CD14-positive monocyte (primary cell): Measurements from ENCODE around the gene CAMK1D. TPM values are rescaled to one million over a fixed set of nuclear protein-coding genes. Genes with fewer than 3 reads are reported as not detected.
A peak's percentile ranks its signal among the peaks of the same experiment; 100 is the strongest.

ENCODE experiments used
- DNase-seq, 3 donors: peaks; one replicate each; pipeline ENCODE4 v3.0.0-alpha.2; 2011 to 2022
- H2AFZ ChIP-seq: 2 replicates; pipeline ENCODE4 v1.6.0; 2012; ENCODE audit warnings: mild to moderate bottlenecking, low read depth, low read length, inconsistent platforms; ENCODE audit not compliant: insufficient read depth, poor library complexity, severe bottlenecking
- H3K27ac ChIP-seq, 2 donors: 1 replicate in 1 of 2; 2 replicates in 1 of 2; pipeline ENCODE4 v1.5.1; 2012 to 2013; ENCODE audit warnings: low read length in 2 of 2, control low read depth in 1 of 2, inconsistent platforms in 1 of 2, low read depth in 1 of 2, mild to moderate bottlenecking in 1 of 2
- H3K27me3 ChIP-seq, 2 donors: one replicate each; pipeline versions ENCODE4 v1.6.0 to v1.6.1; 2011 to 2013; ENCODE audit warnings: low read length in 2 of 2; ENCODE audit not compliant: control insufficient read depth in 2 of 2, insufficient read depth in 2 of 2
- H3K36me3 ChIP-seq, 2 donors: replicated peaks in 1 of 2; 1 replicate in 1 of 2; 2 replicates in 1 of 2; pipeline versions ENCODE4 v1.5.1 to v1.6.1; 2012 to 2013; ENCODE audit warnings: low read length in 2 of 2, control low read depth in 1 of 2, inconsistent platforms in 1 of 2, mild to moderate bottlenecking in 1 of 2; ENCODE audit not compliant: insufficient read depth in 2 of 2, control insufficient read depth in 1 of 2
- H3K4me1 ChIP-seq, 2 donors: 1 replicate in 1 of 2; 2 replicates in 1 of 2; pipeline versions ENCODE4 v1.5.1 to v1.6.1; 2012 to 2013; ENCODE audit warnings: low read length in 2 of 2, control low read depth in 1 of 2, inconsistent platforms in 1 of 2, mild to moderate bottlenecking in 1 of 2, moderate library complexity in 1 of 2; ENCODE audit not compliant: insufficient read depth in 2 of 2, control insufficient read depth in 1 of 2
- H3K4me2 ChIP-seq: replicated peaks from 2 replicates; pipeline ENCODE3; 2012; ENCODE audit warnings: low read length, moderate library complexity, mild to moderate bottlenecking; ENCODE audit not compliant: poor library complexity, severe bottlenecking; ENCODE audit errors: extremely low read depth
- H3K4me3 ChIP-seq, 3 experiments: fragments of 200-600 bp in 1 of 3; sonication (generic) in 1 of 3; replicated peaks in 1 of 3; 1 replicate in 2 of 3; 2 replicates in 1 of 3; pipeline ENCODE4 v1.5.1; 2011 to 2013; ENCODE audit warnings: low read length in 3 of 3, mild to moderate bottlenecking in 3 of 3, control low read depth in 2 of 3, low read depth in 2 of 3, inconsistent platforms in 1 of 3, moderate library complexity in 1 of 3
- H3K79me2 ChIP-seq: 2 replicates; pipeline ENCODE4 v1.6.0; 2012; ENCODE audit warnings: mild to moderate bottlenecking, control low read depth, inconsistent platforms, low read length, moderate library complexity; ENCODE audit not compliant: insufficient read depth
- H3K9ac ChIP-seq: 2 replicates; pipeline ENCODE4 v1.6.0; 2017; ENCODE audit warnings: low read length, mild to moderate bottlenecking; ENCODE audit not compliant: insufficient read depth, poor library complexity, severe bottlenecking
- H3K9me3 ChIP-seq, 2 donors: replicated peaks in 1 of 2; 1 replicate in 1 of 2; 2 replicates in 1 of 2; pipeline versions ENCODE4 v1.5.1 to v1.6.1; 2012 to 2013; ENCODE audit warnings: low read length in 2 of 2, control low read depth in 1 of 2; ENCODE audit not compliant: control insufficient read depth in 1 of 2, insufficient read depth in 1 of 2
- H4K20me1 ChIP-seq: 2 replicates; pipeline ENCODE4 v1.6.0; 2012; ENCODE audit warnings: mild to moderate bottlenecking, low read length, control low read depth, moderate library complexity; ENCODE audit not compliant: insufficient read depth
- H3K27ac Mint-ChIP-seq, 7 donors: one replicate each; pipeline ENCODE4 v1.8.0; 2020; ENCODE audit warnings: mild to moderate bottlenecking in 7 of 7, mixed read lengths in 7 of 7, moderate library complexity in 6 of 7, inconsistent platforms in 2 of 7
- H3K27me3 Mint-ChIP-seq, 3 donors: one replicate each; pipeline ENCODE4 v1.8.0; 2021 to 2022; ENCODE audit warnings: low read depth in 3 of 3, mild to moderate bottlenecking in 3 of 3, mixed read lengths in 3 of 3, moderate library complexity in 3 of 3, inconsistent platforms in 1 of 3
- H3K36me3 Mint-ChIP-seq, 2 donors: one replicate each; pipeline ENCODE4 v1.8.0; 2020; ENCODE audit warnings: mixed read lengths in 2 of 2, inconsistent platforms in 1 of 2, mild to moderate bottlenecking in 1 of 2
- H3K4me1 Mint-ChIP-seq: one replicate; pipeline ENCODE4 v1.8.0; 2020; ENCODE audit warnings: mild to moderate bottlenecking, mixed read lengths
- H3K4me3 Mint-ChIP-seq, 2 donors: one replicate each; pipeline ENCODE4 v1.8.0; 2020; ENCODE audit warnings: mild to moderate bottlenecking in 2 of 2, mixed read lengths in 2 of 2, moderate library complexity in 1 of 2
- H3K9me3 Mint-ChIP-seq, 7 donors: one replicate each; pipeline ENCODE4 v1.8.0; 2020 to 2022; ENCODE audit warnings: mixed read lengths in 7 of 7, mild to moderate bottlenecking in 6 of 7, moderate library complexity in 6 of 7, inconsistent platforms in 2 of 7
- WGBS: methylation state at CpG from one replicate; pipeline ENCODE4 v1.1.5; 2013; ENCODE audit warnings: missing lambda C conversion rate; ENCODE audit not compliant: insufficient coverage; 5-methylcytosine and 5-hydroxymethylcytosine counted together
- intact Hi-C, 2 donors: fragments of 100-400 bp; cut with micrococcal nuclease; formaldehyde crosslinking; loops; one replicate each; pipeline versions ENCODE4 v1.15.0 to v1.15.1; 2023
- polyA plus RNA-seq, 3 donors: library from polyadenylated mRNA; depleted of rRNA in 1 of 3; unstranded in 2 of 3; stranded (reverse) in 1 of 3; fragments of 300-500 nt in 2 of 3; fragments of >200 nt in 1 of 3; fragmentation: Illumina TruSeq in 2 of 3; gene quantifications; 1 replicate in 2 of 3; 2 replicates in 1 of 3; pipeline ENCODE4 v1.2.3, GENCODE V29; 2012 to 2021
- TF ChIP-seq, protein P1 (sequence below): fragments of 200-600 bp; IDR thresholded peaks from one replicate; pipeline ENCODE4 v1.8.0; 2022; ENCODE audit warnings: antibody characterized with exemption, mild to moderate bottlenecking

Gene CAMK1D
- polyA plus RNA-seq, 3 donors = 6.7 to 11.8 (median 7.1) TPM

DNA sequence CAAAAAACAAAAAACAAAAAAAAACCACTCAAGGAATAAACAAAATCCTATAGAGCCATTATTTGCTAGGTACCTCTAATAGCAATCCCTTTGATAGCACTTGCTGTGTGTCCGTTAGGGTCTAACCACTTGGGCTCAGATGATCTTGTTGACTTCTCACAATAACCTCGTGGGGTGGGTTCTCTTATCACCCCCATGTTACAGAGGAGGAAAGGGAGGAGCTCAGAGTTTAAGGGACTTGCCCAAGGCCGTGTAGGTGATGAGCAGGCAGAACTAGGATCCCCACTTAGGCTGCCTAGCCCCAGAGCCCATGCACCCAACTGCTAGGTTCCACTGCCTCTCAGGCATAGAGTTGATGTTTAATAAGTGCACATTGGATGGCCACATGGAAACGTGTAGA is 131.1 kb downstream of the CAMK1D start:
- Histone ChIP-seq H3K79me2 (no peaks in the 10 kb centered on the region), H3K9ac (no peak overlapping the region), H4K20me1 (peaks cover 61% of the 10 kb centered on the region), H3K36me3 (no peaks in the 10 kb centered on the region), H3K9me3 (no peaks in the 10 kb centered on the region), H3K27ac (no peak overlapping the region), H2AFZ (no peak overlapping the region), H3K4me2 (no peak overlapping the region), H3K27me3 (no peaks in the 10 kb centered on the region), H3K4me1 (peaks cover 0 to 11% of the 10 kb centered on the region in 2 donors), H3K4me3 (no peak overlapping the region)
- intact Hi-C loops = no loop called here
- 80% methylated on average over 1 of the region's 4 CpGs for whole genome bisulfite sequencing
- no peak overlapping the region for H3K4me3 Mint-ChIP-seq
- H3K4me1 Mint-ChIP-seq = peaks cover 18% of the 10 kb centered on the region
- H3K27ac Mint-ChIP-seq = no peak overlapping the region
- peaks cover 4 to 11% (median 6%) of the 10 kb centered on the region in 3 donors for H3K27me3 Mint-ChIP-seq
- H3K36me3 Mint-ChIP-seq = peaks cover 0 to 3% of the 10 kb centered on the region in 2 donors
- TF ChIP-seq, protein P1, sequence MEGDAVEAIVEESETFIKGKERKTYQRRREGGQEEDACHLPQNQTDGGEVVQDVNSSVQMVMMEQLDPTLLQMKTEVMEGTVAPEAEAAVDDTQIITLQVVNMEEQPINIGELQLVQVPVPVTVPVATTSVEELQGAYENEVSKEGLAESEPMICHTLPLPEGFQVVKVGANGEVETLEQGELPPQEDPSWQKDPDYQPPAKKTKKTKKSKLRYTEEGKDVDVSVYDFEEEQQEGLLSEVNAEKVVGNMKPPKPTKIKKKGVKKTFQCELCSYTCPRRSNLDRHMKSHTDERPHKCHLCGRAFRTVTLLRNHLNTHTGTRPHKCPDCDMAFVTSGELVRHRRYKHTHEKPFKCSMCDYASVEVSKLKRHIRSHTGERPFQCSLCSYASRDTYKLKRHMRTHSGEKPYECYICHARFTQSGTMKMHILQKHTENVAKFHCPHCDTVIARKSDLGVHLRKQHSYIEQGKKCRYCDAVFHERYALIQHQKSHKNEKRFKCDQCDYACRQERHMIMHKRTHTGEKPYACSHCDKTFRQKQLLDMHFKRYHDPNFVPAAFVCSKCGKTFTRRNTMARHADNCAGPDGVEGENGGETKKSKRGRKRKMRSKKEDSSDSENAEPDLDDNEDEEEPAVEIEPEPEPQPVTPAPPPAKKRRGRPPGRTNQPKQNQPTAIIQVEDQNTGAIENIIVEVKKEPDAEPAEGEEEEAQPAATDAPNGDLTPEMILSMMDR = no peak
- H3K9me3 Mint-ChIP-seq = peaks cover 1 to 6% (median 2%) of the 10 kb centered on the region in 7 donors
- no peak for DNase-seq

DNA sequence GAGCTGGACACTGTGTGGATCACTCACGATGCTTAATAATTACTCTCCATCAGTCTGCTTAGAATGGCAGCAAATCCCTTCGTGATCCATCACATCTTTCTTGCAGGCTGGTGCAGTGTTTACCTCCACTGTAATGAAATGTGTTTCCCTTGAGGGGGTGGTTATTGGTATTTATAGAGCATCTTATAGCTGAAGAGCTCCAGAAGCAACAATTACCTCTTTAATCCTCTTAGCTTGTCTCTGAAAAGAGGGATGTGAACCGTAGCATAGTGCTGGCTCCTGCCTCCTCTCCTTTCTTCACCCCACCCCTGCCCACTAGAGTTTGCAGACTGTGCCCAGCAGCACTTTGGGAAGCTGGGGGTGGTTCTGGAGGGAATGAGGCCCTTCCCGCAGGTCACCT is 132.6 kb downstream of the CAMK1D start:
- Histone ChIP-seq H4K20me1 (peaks cover 57% of the 10 kb centered on the region), H3K27ac (no peak overlapping the region), H3K79me2 (no peaks in the 10 kb centered on the region), H3K4me1 (peaks cover 0 to 11% of the 10 kb centered on the region in 2 donors), H3K9ac (no peak overlapping the region), H3K9me3 (no peaks in the 10 kb centered on the region), H2AFZ (no peak overlapping the region), H3K4me3 (peak overlapping the region in 1 of 3 experiments; percentile 61), H3K27me3 (no peaks in the 10 kb centered on the region), H3K36me3 (no peaks in the 10 kb centered on the region), H3K4me2 (peak overlapping the region; percentile 62)
- H3K36me3 Mint-ChIP-seq = peaks cover 0 to 3% of the 10 kb centered on the region in 2 donors
- H3K27me3 Mint-ChIP-seq = peaks cover 4 to 11% (median 4%) of the 10 kb centered on the region in 3 donors
- DNase-seq = no peak
- H3K27ac Mint-ChIP-seq = peak overlapping the region in 2 of 7 donors; percentile 24 to 41
- intact Hi-C loops = no loop called here
- H3K9me3 Mint-ChIP-seq = peaks cover 1 to 6% (median 2%) of the 10 kb centered on the region in 7 donors
- peak overlapping the region in 1 of 2 donors; percentile 84 for H3K4me3 Mint-ChIP-seq
- H3K4me1 Mint-ChIP-seq = peaks cover 18% of the 10 kb centered on the region
- TF ChIP-seq, protein P1 = no peak
- 0% methylated on average over 1 of the region's 4 CpGs for WGBS
